HG03354 (cell line): ENCODE results near the gene WDTC1.
"Not testable (repeated sequence)": the region's sequence is repeated elsewhere in the genome, so short reads cannot be mapped to it uniquely, and the experiment has no call there.

Experiments
- ATAC-seq: cut with Tn5 transposase; IDR thresholded peaks from one replicate; pipeline ENCODE4 v1.9.1; 2021; ENCODE audit warnings: mild to moderate bottlenecking; ENCODE audit not compliant: unreplicated experiment, poor library complexity, severe bottlenecking

The WDTC1 gene

DNA sequence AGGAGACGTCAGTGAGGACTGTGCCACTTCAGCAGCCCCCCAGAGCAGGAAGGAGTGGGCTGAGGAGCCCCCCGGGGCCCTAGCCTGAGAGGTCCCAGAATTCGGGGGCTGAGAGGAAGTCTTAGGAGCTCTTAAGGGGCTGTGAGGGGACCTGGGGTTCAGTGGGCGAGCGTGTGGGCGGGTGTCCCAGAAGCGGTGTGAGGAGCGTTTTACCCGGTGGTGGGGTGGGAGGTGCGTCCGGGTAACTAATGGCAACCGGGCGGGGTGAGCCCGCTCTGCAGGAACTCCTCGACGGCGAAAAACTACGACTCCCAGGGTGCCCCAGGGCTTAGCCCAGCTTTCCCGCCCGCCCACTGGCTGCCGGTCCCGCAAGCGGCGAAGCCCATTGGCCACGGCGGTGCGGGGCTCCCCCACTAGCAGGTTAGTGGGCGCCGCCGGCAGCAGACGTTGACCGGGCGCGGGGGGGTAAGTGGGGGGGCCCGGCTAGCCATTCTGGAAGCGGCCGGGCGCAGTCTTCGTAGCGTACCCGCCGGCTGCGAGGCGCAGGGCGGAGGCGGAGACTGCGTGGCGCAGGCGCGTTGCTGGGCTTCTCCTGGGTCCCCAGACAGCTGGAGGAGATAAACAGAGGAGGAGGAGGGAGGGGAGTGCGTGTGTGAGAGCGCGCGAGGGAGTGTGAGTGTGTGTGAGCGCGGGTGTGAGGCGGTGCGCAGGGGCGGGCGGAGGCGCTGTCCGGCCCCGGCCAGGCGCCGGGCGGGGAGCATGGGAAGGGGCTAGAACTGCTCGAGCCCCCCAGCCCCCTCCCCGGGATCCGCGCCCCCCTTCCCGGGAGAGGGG lies at the start of gene WDTC1:
WDTC1 (plus strand) TSS at position 584 of the 834 bp plus-strand sequence. CDS start 26,423 bp downstream, outside the sequence.
- peak; percentile 92 for ATAC-seq

DNA sequence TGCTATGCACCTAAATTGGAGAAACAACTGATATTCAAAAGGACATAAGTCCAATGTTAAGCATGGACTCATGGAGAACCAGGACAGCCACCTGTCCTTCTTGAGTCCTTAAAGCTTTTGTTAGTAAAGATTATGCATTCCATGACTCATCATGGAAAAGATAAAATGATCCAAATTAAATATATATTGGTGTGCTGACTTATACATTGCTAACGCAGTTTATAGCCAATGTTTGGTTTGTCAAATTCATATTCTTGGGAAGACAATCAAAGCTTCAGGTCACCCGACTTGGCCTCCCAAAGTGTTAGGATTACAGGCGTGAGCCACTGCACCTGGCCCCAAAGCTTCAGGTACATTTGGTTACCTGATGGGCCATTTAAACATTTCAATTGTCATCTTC lies 49.8 kb upstream of the WDTC1 start:
- not testable (repeated sequence) for ATAC-seq

DNA sequence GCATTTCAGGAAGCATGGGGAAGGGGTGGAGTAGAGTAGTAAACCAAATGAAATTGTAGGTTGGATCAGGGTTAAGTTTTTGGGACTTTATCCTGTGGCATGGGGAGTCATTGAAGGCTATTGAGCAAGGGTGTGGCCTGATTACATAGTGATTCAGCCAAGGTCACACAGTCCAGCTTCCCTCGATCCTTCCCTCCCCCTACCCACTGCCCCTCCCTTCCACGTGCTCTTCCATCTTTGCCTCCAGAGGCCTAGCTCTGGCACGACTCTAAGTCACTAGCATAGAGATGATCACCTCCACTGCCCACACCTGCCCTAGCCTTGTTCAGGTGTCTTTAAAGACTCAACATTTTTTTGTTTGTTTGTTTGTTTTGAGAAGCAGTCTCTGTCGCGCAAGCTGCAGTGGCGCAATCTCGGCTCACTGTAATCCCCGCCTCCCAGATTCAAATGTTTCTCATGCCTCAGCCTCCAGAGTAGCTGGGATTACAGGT lies 42.3 kb upstream of the WDTC1 start:
- no peak for ATAC-seq

GRCh38 chr1:27193194-27193593 lies 41.2 kb upstream of the WDTC1 start:
- no peak for ATAC-seq

GRCh38 chr1:27201295-27201694 lies 33.1 kb upstream of the WDTC1 start:
- ATAC-seq: no peak

DNA sequence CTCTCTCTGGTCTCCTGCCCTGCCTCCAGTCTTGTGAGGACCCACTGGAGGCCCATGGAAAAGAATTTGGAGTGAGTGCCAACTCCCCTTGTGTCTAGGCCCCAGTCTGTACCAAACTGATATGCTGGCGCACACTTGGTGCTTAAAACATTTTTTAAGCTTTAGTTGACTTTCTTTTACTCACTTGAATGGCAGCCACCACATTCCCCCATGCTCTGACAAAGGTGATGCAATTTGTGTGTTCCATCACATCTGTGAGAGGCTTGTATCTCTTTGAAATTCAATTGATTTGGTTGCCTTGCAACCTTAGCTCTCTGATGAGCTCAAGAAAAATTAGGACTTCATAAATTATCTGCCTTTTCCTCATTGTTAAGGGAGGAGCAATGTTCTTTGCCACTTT lies 30.5 kb upstream of the WDTC1 start:
- ATAC-seq: no peak

GRCh38 chr1:27207238-27207637 lies 27.2 kb upstream of the WDTC1 start:
- not testable (repeated sequence) for ATAC-seq

- not testable (repeated sequence) for ATAC-seq
These were observed 26.1 kb upstream of the WDTC1 start for GRCh38 chr1:27208143-27208850.

DNA sequence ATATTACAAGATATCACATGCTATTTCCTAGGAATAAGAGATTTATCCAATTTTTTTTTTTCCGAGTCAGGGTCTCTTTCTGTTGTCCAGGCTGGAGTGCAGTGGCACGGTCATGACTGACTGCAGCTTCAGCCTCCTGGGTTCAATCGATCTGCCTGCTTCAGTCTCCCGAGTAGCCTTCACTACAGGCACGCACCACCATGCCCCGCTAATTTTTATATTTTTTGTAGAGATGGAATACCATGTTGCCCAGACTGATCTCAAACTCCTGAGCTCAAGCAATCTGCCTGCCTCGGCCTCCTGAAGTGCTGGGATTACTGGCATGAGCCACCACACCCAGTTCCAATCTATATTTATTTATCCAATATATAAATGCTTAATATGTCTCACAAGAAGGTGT lies 18.0 kb upstream of the WDTC1 start:
- ATAC-seq: no peak

GRCh38 chr1:27217401-27217800 lies 17.0 kb upstream of the WDTC1 start:
- no peak for ATAC-seq

DNA sequence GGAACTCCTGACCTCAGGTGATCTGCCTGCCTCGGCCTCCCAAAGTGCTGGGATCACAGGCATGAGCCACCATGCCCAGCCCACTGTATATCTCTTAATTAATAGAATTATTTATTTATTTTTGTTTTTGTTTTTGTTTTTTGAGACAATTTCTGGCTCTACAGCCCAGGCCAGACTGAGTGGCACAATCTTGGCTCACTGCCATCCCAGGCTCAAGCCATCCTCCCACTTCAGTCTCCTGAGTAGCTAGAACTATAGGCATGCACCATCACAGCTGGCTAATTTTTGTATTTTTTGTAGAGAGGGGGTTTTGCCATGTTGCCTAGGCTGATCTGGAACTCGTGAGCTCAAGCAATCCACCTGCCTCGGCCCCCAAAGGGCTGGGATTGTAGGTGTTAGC lies 15.7 kb upstream of the WDTC1 start:
- ATAC-seq: no peak

- no peak for ATAC-seq
These were observed 14.3 kb upstream of the WDTC1 start for GRCh38 chr1:27220096-27220495.

GRCh38 chr1:27220702-27221497 lies 13.5 kb upstream of the WDTC1 start:
- ATAC-seq: not testable (repeated sequence)

DNA sequence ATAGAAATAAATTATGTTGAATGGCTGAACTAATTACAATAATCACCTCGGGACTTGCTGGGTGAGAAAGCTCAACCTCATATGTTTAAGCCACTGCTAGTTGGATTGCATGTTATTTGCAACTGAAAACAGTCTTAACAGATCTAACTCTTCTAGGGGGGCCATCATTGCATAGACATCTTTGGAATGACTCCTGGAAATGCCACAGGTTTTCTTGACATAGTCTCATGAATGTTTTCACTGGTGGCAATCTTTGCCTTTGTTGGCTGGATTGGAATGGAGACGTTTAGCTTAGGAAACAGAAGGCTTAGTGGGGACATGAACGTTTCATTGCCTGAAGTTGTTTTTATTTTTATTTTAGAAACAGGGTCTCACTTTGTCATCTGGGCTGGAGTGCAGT lies 8.8 kb upstream of the WDTC1 start:
- no peak for ATAC-seq

DNA sequence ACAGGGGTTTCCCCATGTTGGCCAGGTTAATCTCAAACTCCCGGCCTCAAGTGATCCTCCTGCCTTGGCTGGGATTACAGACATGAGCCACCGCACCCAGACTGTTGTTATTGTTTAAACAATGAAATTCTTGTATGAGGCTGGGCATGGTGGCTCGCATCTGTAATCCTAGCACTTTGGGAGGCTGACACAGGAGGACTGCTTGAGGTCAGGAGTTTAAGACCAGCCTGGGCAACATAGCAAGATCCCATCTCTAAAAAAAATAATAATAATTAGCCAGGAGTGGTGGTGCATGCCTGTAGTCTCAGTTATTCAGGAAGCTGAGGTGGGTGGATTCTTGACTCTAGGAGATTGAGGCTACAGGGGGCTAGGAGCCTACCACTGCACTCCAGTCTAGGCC lies 6.7 kb upstream of the WDTC1 start:
- no peak for ATAC-seq

DNA sequence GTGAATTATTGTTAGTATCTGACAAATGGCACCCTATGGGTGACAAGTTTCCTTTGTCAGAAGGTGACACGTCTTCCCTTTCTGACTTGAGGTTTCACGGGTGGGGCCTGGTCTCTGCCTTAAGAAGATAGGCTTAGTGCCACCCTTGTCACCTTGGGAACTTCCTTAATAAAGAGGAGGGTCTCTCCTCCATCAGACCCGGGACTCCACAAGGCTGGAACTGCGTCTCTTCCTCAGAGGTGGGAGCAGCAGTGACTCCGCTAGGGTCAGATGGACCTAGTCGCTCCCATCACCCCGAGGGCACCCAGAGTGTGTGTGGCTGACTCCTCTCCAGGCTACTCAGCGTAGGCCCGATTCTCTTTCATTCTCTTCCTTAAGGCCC lies 774 bp upstream of the WDTC1 start:
- ATAC-seq: no peak

DNA sequence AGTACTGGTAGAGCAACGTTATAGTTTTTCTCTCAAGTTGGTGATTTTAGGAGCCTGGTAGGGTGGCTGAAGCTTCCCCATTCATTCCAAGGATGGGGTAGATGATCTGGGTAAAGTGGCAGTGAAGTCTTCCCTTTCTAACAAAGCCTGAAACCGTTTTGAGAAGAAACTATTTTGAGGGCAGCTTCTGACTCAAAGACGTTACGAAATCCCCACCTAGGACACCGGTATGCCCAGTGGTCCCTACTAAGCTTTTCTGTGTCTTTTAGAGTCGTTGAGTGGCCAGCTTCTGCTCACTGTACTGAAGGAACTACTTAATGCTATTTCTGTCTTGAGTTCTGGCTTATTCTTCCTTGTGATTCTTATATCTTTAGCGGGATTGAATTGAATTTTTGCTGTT lies 1.4 kb downstream of the WDTC1 start:
- ATAC-seq: no peak

GRCh38 chr1:27237112-27237511 lies 2.7 kb downstream of the WDTC1 start:
- no peak for ATAC-seq

DNA sequence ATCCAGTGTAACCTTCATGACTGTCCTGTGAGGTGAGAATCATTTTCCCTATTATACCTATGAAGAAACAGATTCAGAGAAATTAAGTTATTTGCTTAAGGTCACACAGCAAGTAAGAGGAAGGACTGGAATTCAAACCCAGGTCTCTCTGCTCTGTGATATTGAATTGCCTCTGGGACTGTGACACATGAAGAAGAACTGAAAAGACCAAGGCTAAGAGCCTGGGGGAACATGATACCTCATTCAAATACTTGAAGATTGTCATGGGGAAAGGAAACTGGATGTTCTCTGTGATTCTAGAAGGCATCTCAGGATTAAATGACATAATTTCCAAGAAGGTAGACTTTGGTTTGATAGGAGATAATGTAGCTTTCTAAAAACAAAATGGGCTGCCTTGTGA lies 3.6 kb downstream of the WDTC1 start:
- ATAC-seq: no peak

DNA sequence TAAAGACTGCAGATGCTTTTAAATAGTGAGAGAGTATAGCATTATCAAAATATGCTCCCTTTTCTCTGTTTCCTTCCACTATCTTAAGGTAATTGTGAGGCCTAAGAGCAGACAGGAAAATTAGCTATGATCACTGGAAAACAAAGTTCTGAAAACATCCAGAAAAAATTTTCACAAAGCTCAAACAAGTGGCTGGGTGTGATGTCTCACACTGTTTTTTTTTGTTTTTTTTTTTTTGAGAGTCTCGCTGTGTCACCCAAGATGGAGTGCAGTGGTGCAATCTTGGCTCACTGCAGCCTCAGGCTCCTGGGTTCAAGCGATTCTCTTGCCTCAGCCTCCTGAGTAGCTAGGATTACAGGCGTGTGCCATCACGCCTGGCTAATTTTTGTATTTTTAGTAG lies 7.2 kb downstream of the WDTC1 start:
- no peak for ATAC-seq
